HG03175 (cell line): Measurements from ENCODE around the gene ZFP30.

Experiments used
- ATAC-seq: cut with Tn5 transposase; IDR thresholded peaks from one replicate; pipeline ENCODE4 v1.9.1; 2021; ENCODE audit warnings: mild to moderate bottlenecking, moderate library complexity; ENCODE audit not compliant: unreplicated experiment

The ZFP30 gene

DNA sequence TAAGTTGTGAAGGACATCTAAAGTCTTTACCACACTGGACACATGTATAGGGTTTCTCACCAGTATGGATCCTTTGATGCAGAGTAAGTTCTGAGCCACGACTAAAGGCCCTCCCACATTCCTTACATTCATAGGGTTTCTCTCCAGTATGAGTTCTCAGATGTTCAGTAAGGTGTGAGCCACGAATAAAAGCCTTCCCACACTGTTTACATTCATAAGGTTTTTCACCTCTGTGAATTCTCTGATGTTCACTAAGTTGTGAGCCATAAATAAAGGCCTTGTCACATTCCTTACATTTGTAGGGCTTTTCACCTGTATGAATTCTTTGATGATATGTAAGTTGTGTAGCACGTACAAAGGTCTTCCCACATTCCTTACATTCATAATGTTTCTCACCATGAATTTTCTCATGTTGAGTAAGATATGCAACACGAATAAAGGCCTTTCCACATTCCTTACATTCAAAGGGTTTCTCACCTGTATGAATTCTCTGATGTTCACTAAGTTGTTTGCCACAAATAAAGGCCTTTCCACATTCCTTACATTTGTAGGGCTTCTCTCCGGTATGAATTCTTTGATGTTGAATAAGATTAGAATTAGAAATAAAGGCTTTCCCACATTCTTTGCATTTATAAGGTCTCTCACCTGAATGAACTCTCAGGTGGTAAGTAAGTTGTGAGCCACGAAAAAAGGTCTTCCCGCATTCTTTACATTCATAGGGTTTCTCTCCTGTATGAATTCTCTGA lies 90.5 kb downstream of the ZFP30 start:
- ATAC-seq: no peak
